Caco-2 (cell line): ENCODE results near the gene SFTA2. TPM values are rescaled to one million over a fixed set of nuclear protein-coding genes. Genes with fewer than 3 reads are reported as not detected.

Experiments
- BruUV-seq: library from RNA; stranded (reverse); fragments of 400-500 nt; replicated peaks from 2 replicates; lab custom pipeline; 2021; lab: Mats Ljungman, UMichigan
- CTCF ChIA-PET: fragments of 300-600 bp; sonication (Branson Sonifier 250); formaldehyde crosslinking; loops from one replicate; lab custom pipeline; 2022; ENCODE audit warnings: antibody characterized with exemption; lab: Charles Lee
- POLR2A ChIA-PET: fragments of 300-600 bp; sonication (Branson Sonifier 250); formaldehyde crosslinking; loops from one replicate; lab custom pipeline; 2022; ENCODE audit warnings: antibody characterized with exemption; lab: Charles Lee
- DNase-seq, 2 experiments: peaks; one replicate each; pipeline versions ENCODE4 v3.0.0 to v3.0.0-alpha.2; 2020 to 2022
- H3K27me3 ChIP-seq: replicated peaks from 2 replicates; pipeline ENCODE4 v1.6.0; 2011; ENCODE audit warnings: low read length; ENCODE audit not compliant: control insufficient read depth, insufficient read depth
- H3K36me3 ChIP-seq: 2 replicates; pipeline ENCODE4 v1.5.1; 2011; ENCODE audit warnings: low read length; ENCODE audit not compliant: control insufficient read depth, insufficient read depth
- H3K4me1 ChIP-seq: fragments of 250-450 bp; sonication (Bioruptor Pico); 2 replicates; pipeline ENCODE4 v1.5.1; 2020; ENCODE audit warnings: mild to moderate bottlenecking
- H3K4me3 ChIP-seq: 2 replicates; pipeline ENCODE4 v1.5.1; 2011; ENCODE audit warnings: low read depth, mild to moderate bottlenecking, control low read depth, low read length
- H3K9me3 ChIP-seq: fragments of 250-450 bp; sonication (Bioruptor Pico); 2 replicates; pipeline ENCODE4 v1.5.1; 2020; ENCODE audit warnings: mild to moderate bottlenecking, moderate library complexity
- H3K27ac Mint-ChIP-seq: one replicate; pipeline ENCODE4 v1.8.0; 2022; ENCODE audit warnings: mixed read lengths; ENCODE audit not compliant: unreplicated experiment
- H3K27me3 Mint-ChIP-seq: one replicate; pipeline ENCODE4 v1.8.0; 2022; ENCODE audit warnings: mixed read lengths; ENCODE audit not compliant: insufficient read depth, unreplicated experiment
- H3K36me3 Mint-ChIP-seq: one replicate; pipeline ENCODE4 v1.8.0; 2022; ENCODE audit warnings: mild to moderate bottlenecking, mixed read lengths; ENCODE audit not compliant: insufficient read depth, unreplicated experiment
- H3K4me1 Mint-ChIP-seq: one replicate; pipeline ENCODE4 v1.8.0; 2022; ENCODE audit warnings: low read depth, mixed read lengths; ENCODE audit not compliant: unreplicated experiment
- H3K4me3 Mint-ChIP-seq: one replicate; pipeline ENCODE4 v1.8.0; 2022; ENCODE audit warnings: mild to moderate bottlenecking, moderate library complexity, mixed read lengths; ENCODE audit not compliant: unreplicated experiment
- H3K9me3 Mint-ChIP-seq: one replicate; pipeline ENCODE4 v1.8.0; 2022; ENCODE audit warnings: mixed read lengths; ENCODE audit not compliant: unreplicated experiment
- CTCF ChIP-seq, 2 experiments: fragments of 200-600 bp in 1 of 2; IDR thresholded peaks; 1 replicate in 1 of 2; 2 replicates in 1 of 2; pipeline versions ENCODE4 v1.5.1 to v1.8.0; 2011 to 2022; ENCODE audit warnings: antibody characterized with exemption in 1 of 2, control low read depth in 1 of 2, inconsistent platforms in 1 of 2, low read depth in 1 of 2, low read length in 1 of 2, mild to moderate bottlenecking in 1 of 2, moderate library complexity in 1 of 2; ENCODE audit not compliant: insufficient read depth in 1 of 2, severe bottlenecking in 1 of 2, unreplicated experiment in 1 of 2
- intact Hi-C: fragments of 100-400 bp; cut with micrococcal nuclease; formaldehyde crosslinking; loops from one replicate; pipeline ENCODE4 v1.10.0; 2022; ENCODE audit not compliant: unreplicated experiment
- total RNA-seq: library from RNA; stranded (reverse); gene quantifications from 2 replicates; pipeline ENCODE4 v1.2.3, GENCODE V29; 2022

SFTA2 gene
- total RNA-seq, 1 experiment from 2014 or later = 9.6 TPM

- Histone ChIP-seq H3K36me3 (no peaks in the 10 kb centered on the region), H3K4me1 (peaks cover 23% of the 10 kb centered on the region), H3K9me3 (no peaks in the 10 kb centered on the region), H3K27me3 (no peaks in the 10 kb centered on the region), H3K4me3 (no peak within 1 kb of the TSS)
- no TSS peak for BruUV-seq
- H3K4me1 Mint-ChIP-seq = peaks cover 31% of the 10 kb centered on the region
- DNase-seq = no peak
- no peaks in the 10 kb centered on the region for H3K9me3 Mint-ChIP-seq
- TF ChIP-seq CTCF (IDR thresholded peaks at IDR 0.05; ENCODE audit: insufficient read depth in 1 of 2, low read depth in 1 of 2, low read length in 1 of 2, severe bottlenecking in 1 of 2, unreplicated experiment in 1 of 2) = no peak
- H3K36me3 Mint-ChIP-seq = no peaks in the 10 kb centered on the region
- no peaks in the 10 kb centered on the region for H3K27me3 Mint-ChIP-seq
- intact Hi-C loops = no loop called here
- ChIA-PET POLR2A (interaction anchor here (0.5 kb wide), 2 partner anchors 100 to 152 kb away, joined by 3 to 6 read pairs; no protein-coding TSS in a partner anchor), CTCF (interaction anchor here (0.5 to 0.7 kb wide), 3 partner anchors 19 to 147 kb away, joined by 3 to 5 read pairs (median 3); partner anchors contain the start of gene DDR1)
- H3K27ac Mint-ChIP-seq = peak within 1 kb of the TSS; percentile 80
- H3K4me3 Mint-ChIP-seq = no peak within 1 kb of the TSS
These were observed 8.5 kb upstream of the SFTA2 start, which contains the start of gene MUCL3 for GRCh38 chr6:30940361-30940986. TSS of gene MUCL3 (plus strand) at chr6:30940973. CDS start at chr6:30941000, 27 bp downstream.

- H3K36me3 Mint-ChIP-seq = no peaks in the 10 kb centered on the region
- H3K9me3 Mint-ChIP-seq = no peaks in the 10 kb centered on the region
- peaks cover 31% of the 10 kb centered on the region for H3K4me1 Mint-ChIP-seq
- Histone ChIP-seq H3K4me3 (no peak overlapping the region), H3K4me1 (peaks cover 23% of the 10 kb centered on the region), H3K9me3 (no peaks in the 10 kb centered on the region), H3K27me3 (no peaks in the 10 kb centered on the region), H3K36me3 (no peaks in the 10 kb centered on the region)
- ChIA-PET CTCF (interaction anchor here (1.2 kb wide), 1 partner anchor 140 kb away, joined by 3 read pairs; no protein-coding TSS in a partner anchor), POLR2A (no interaction called here)
- no peak for DNase-seq
- H3K27me3 Mint-ChIP-seq = no peaks in the 10 kb centered on the region
- no peak overlapping the region for H3K4me3 Mint-ChIP-seq
- no peak for TF ChIP-seq CTCF (IDR thresholded peaks at IDR 0.05; ENCODE audit: insufficient read depth in 1 of 2, low read depth in 1 of 2, low read length in 1 of 2, severe bottlenecking in 1 of 2, unreplicated experiment in 1 of 2)
- no TSS peak for BruUV-seq
- intact Hi-C loops = no loop called here
- H3K27ac Mint-ChIP-seq = no peak overlapping the region
These were observed 7.5 kb upstream of the SFTA2 start for GRCh38 chr6:30939473-30939872.

- CTCF ChIA-PET = interaction anchor here (1.2 kb wide), 1 partner anchor 141 kb away, joined by 3 read pairs; no protein-coding TSS in a partner anchor
- BruUV-seq = no TSS peak
- peaks cover 31% of the 10 kb centered on the region for H3K4me1 Mint-ChIP-seq
- Histone ChIP-seq H3K9me3 (no peaks in the 10 kb centered on the region), H3K27me3 (no peaks in the 10 kb centered on the region), H3K36me3 (no peaks in the 10 kb centered on the region), H3K4me3 (no peak overlapping the region), H3K4me1 (peaks cover 23% of the 10 kb centered on the region)
- intact Hi-C loops = no loop called here
- no peaks in the 10 kb centered on the region for H3K36me3 Mint-ChIP-seq
- no peak overlapping the region for H3K4me3 Mint-ChIP-seq
- H3K27ac Mint-ChIP-seq = no peak overlapping the region
- no peak for TF ChIP-seq CTCF (IDR thresholded peaks at IDR 0.05; ENCODE audit: insufficient read depth in 1 of 2, low read depth in 1 of 2, low read length in 1 of 2, severe bottlenecking in 1 of 2, unreplicated experiment in 1 of 2)
- no peaks in the 10 kb centered on the region for H3K27me3 Mint-ChIP-seq
- H3K9me3 Mint-ChIP-seq = no peaks in the 10 kb centered on the region
- POLR2A ChIA-PET = no interaction called here
- DNase-seq = no peak
These were observed 6.8 kb upstream of the SFTA2 start for GRCh38 chr6:30938730-30939129.
